Fibroblast of lung (primary cell): ENCODE measurements around the gene PCDHB4. TPM values are rescaled to one million over a fixed set of nuclear protein-coding genes. Genes with fewer than 3 reads are reported as not detected.
A peak's percentile ranks its signal among the peaks of the same experiment; 100 is the strongest.
"Not testable (repeated sequence)": the region's sequence is repeated elsewhere in the genome, so short reads cannot be mapped to it uniquely, and the experiment has no call there.

ENCODE experiments used
- DNase-seq, 2 donors: peaks; one replicate each; pipeline versions ENCODE4 v3.0.0 to v3.0.0-alpha.2; 2010; ENCODE audit warnings: low read depth in 2 of 2
- H2AFZ ChIP-seq: 2 replicates; pipeline ENCODE4 v1.5.1; 2012; ENCODE audit warnings: low read length, control low read depth, inconsistent platforms
- H3K27ac ChIP-seq: 2 replicates; pipeline ENCODE4 v1.5.1; 2011; ENCODE audit warnings: low read length, control low read depth; ENCODE audit not compliant: insufficient read depth
- H3K27me3 ChIP-seq: 2 replicates; pipeline ENCODE4 v1.5.1; 2011; ENCODE audit warnings: mild to moderate bottlenecking, low read length; ENCODE audit not compliant: control insufficient read depth, insufficient read depth
- H3K36me3 ChIP-seq: 2 replicates; pipeline ENCODE4 v1.5.1; 2011; ENCODE audit warnings: low read length; ENCODE audit not compliant: control insufficient read depth, insufficient read depth
- H3K4me1 ChIP-seq: 2 replicates; pipeline ENCODE4 v1.5.1; 2011; ENCODE audit warnings: low read length; ENCODE audit not compliant: control insufficient read depth, insufficient read depth; ENCODE audit errors: extremely low read depth
- H3K4me2 ChIP-seq: 2 replicates; pipeline ENCODE4 v1.5.1; 2011; ENCODE audit warnings: low read length, control low read depth; ENCODE audit not compliant: insufficient read depth; ENCODE audit errors: extremely low read depth
- H3K4me3 ChIP-seq, 4 experiments: fragments of 200-600 bp in 1 of 4; sonication (generic) in 1 of 4; replicated peaks in 1 of 4; 2 replicates each; pipeline ENCODE4 v1.5.1; 2011 to 2016; ENCODE audit warnings: low read length in 4 of 4, low read depth in 3 of 4, mild to moderate bottlenecking in 3 of 4, control low read depth in 2 of 4, inconsistent platforms in 1 of 4, mixed read lengths in 1 of 4; ENCODE audit not compliant: insufficient read depth in 1 of 4; ENCODE audit errors: control extremely low read depth in 1 of 4
- H3K79me2 ChIP-seq: 2 replicates; pipeline ENCODE4 v1.5.1; 2012; ENCODE audit warnings: mild to moderate bottlenecking, low read length, inconsistent platforms; ENCODE audit not compliant: control insufficient read depth, insufficient read depth
- H3K9ac ChIP-seq: 2 replicates; pipeline ENCODE4 v1.5.1; 2011; ENCODE audit warnings: mild to moderate bottlenecking, low read length, control low read depth; ENCODE audit not compliant: insufficient read depth
- H3K9me3 ChIP-seq: 2 replicates; pipeline ENCODE4 v1.5.1; 2012; ENCODE audit warnings: low read depth, low read length; ENCODE audit not compliant: control insufficient read depth, insufficient read depth
- H4K20me1 ChIP-seq: 2 replicates; pipeline ENCODE4 v1.5.1; 2011; ENCODE audit warnings: low read length; ENCODE audit not compliant: control insufficient read depth, insufficient read depth; ENCODE audit errors: extremely low read depth
- CTCF ChIP-seq, 2 donors: IDR thresholded peaks in 1 of 2; conservative IDR thresholded peaks in 1 of 2; 1 replicate in 1 of 2; 2 replicates in 1 of 2; pipeline ENCODE4 v1.5.1; 2011 to 2012; ENCODE audit warnings: low read length in 2 of 2, control low read depth in 1 of 2, inconsistent platforms in 1 of 2, low read depth in 1 of 2, mild to moderate bottlenecking in 1 of 2
- EZH2 ChIP-seq: IDR thresholded peaks from 2 replicates; pipeline ENCODE4 v1.5.1; 2012; ENCODE audit warnings: low read length, control low read depth, mild to moderate bottlenecking; ENCODE audit errors: missing control alignments
- polyA plus RNA-seq, 2 donors: library from polyadenylated mRNA; depleted of rRNA in 1 of 2; stranded (reverse) in 1 of 2; unstranded in 1 of 2; fragments of >200 nt; gene quantifications; 2 replicates each; pipeline ENCODE4 v1.2.1, GENCODE V29; 2011 to 2012; ENCODE audit warnings: missing spikeins in 1 of 2
- total RNA-seq: library from RNA; depleted of rRNA; stranded (reverse); fragments of >200 nt; gene quantifications from 2 replicates; pipeline ENCODE4 v1.2.1, GENCODE V29; 2014

Gene PCDHB4
- total and polyA plus RNA-seq, 2 donors (not counting 1 experiment from before 2014, with no cell fraction given): 0.27 to 0.50 TPM

- H4K20me1 ChIP-seq: no peaks in the 10 kb centered on the region
- peak; percentile 38 to 43 for DNase-seq
- no peak overlapping the region for H3K9ac ChIP-seq
- H3K79me2 ChIP-seq: no peaks in the 10 kb centered on the region
- no peaks in the 10 kb centered on the region for H3K4me1 ChIP-seq
- no peak overlapping the region for H3K27ac ChIP-seq
- H3K4me3 ChIP-seq: peak overlapping the region in 2 of 4 experiments; percentile 48 to 49
- peak; percentile 46 to 49 for TF ChIP-seq CTCF (conservative IDR thresholded peaks at IDR 0.05 in 1 of 2, IDR thresholded peaks at IDR 0.05 in 1 of 2; ENCODE audit: low read depth in 1 of 2, low read length in 2 of 2)
- no peak for TF ChIP-seq EZH2
- no peak overlapping the region for H3K4me2 ChIP-seq
- no peaks in the 10 kb centered on the region for H3K9me3 ChIP-seq
- no peak overlapping the region for H2AFZ ChIP-seq
- no peaks in the 10 kb centered on the region for H3K36me3 ChIP-seq
- H3K27me3 ChIP-seq: no peaks in the 10 kb centered on the region
Observed at GRCh38 chr5:141084487-141084989, 37.1 kb upstream of the PCDHB4 start.

GRCh38 chr5:141094481-141095262, 26.9 kb upstream of the PCDHB4 start, which contains the start of gene PCDHB2:
TSS of gene PCDHB2 (plus strand) at chr5:141094615. CDS start at chr5:141094791, 176 bp downstream.
- Histone ChIP-seq H3K36me3 (no peaks in the 10 kb centered on the region), H4K20me1 (no peaks in the 10 kb centered on the region), H3K9ac (no peak within 1 kb of the TSS), H3K4me2 (no peak within 1 kb of the TSS), H3K27ac (no peak within 1 kb of the TSS), H2AFZ (no peak within 1 kb of the TSS), H3K27me3 (no peaks in the 10 kb centered on the region), H3K79me2 (no peaks in the 10 kb centered on the region), H3K4me1 (no peaks in the 10 kb centered on the region), H3K9me3 (no peaks in the 10 kb centered on the region), H3K4me3 (peak within 1 kb of the TSS in 2 of 4 experiments; percentile 54)
- TF ChIP-seq EZH2: no peak
- TF ChIP-seq CTCF (conservative IDR thresholded peaks at IDR 0.05 in 1 of 2, IDR thresholded peaks at IDR 0.05 in 1 of 2; ENCODE audit: low read depth in 1 of 2, low read length in 2 of 2): peak in 1 of 2 donors; percentile 25
- DNase-seq: peak; percentile 23 to 56

GRCh38 chr5:141095263-141095641, 26.4 kb upstream of the PCDHB4 start:
- Histone ChIP-seq H3K27ac (no peak overlapping the region), H2AFZ (no peak overlapping the region), H3K9ac (no peak overlapping the region), H4K20me1 (no peaks in the 10 kb centered on the region), H3K4me2 (no peak overlapping the region), H3K4me3 (peak overlapping the region in 2 of 4 experiments; percentile 54), H3K27me3 (no peaks in the 10 kb centered on the region), H3K9me3 (no peaks in the 10 kb centered on the region), H3K79me2 (no peaks in the 10 kb centered on the region), H3K36me3 (no peaks in the 10 kb centered on the region), H3K4me1 (no peaks in the 10 kb centered on the region)
- DNase-seq: no peak
- TF ChIP-seq CTCF (conservative IDR thresholded peaks at IDR 0.05 in 1 of 2, IDR thresholded peaks at IDR 0.05 in 1 of 2; ENCODE audit: low read depth in 1 of 2, low read length in 2 of 2) (no peak), EZH2 (no peak)

DNA sequence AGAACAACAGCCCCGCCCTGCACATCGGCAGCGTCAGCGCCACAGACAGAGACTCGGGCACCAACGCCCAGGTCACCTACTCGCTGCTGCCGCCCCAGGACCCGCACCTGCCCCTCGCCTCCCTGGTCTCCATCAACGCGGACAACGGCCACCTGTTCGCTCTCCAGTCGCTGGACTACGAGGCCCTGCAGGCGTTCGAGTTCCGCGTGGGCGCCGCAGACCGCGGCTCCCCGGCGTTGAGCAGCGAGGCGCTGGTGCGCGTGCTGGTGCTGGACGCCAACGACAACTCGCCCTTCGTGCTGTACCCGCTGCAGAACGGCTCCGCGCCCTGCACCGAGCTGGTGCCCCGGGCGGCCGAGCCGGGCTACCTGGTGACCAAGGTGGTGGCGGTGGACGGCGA, 25.4 kb upstream of the PCDHB4 start:
- H3K4me3 ChIP-seq, H3K9ac ChIP-seq, H3K27me3 ChIP-seq, H4K20me1 ChIP-seq, H2AFZ ChIP-seq, H3K36me3 ChIP-seq, H3K27ac ChIP-seq, H3K79me2 ChIP-seq, H3K4me1 ChIP-seq, H3K9me3 ChIP-seq, DNase-seq, H3K4me2 ChIP-seq: not testable (repeated sequence)
